Panc1 (cell line): ENCODE results near the gene KCNG2.

Experiments used
- POLR2AphosphoS5 ChIP-seq: IDR thresholded peaks from 2 replicates; pipeline ENCODE4 v1.6.1; 2012; ENCODE audit warnings: mild to moderate bottlenecking, low read depth, low read length, moderate library complexity
- SIN3A ChIP-seq: IDR thresholded peaks from 2 replicates; pipeline ENCODE4 v1.6.1; 2012; ENCODE audit warnings: low read depth, mild to moderate bottlenecking, low read length, moderate library complexity, borderline replicate concordance; ENCODE audit not compliant: insufficient read depth
- TCF7L2 ChIP-seq: IDR thresholded peaks from 2 replicates; pipeline ENCODE4 v1.6.1; 2011; ENCODE audit warnings: mild to moderate bottlenecking, low read depth, low read length, inconsistent platforms
- TF ChIP-seq, protein P1 (sequence below): fragments of 450-650 bp; IDR thresholded peaks from 2 replicates; pipeline ENCODE4 v1.5.1; 2017; ENCODE audit warnings: mild to moderate bottlenecking

GRCh38 chr18:79935925-79936324, 138.2 kb downstream of the KCNG2 start:
- TF ChIP-seq, protein P1, sequence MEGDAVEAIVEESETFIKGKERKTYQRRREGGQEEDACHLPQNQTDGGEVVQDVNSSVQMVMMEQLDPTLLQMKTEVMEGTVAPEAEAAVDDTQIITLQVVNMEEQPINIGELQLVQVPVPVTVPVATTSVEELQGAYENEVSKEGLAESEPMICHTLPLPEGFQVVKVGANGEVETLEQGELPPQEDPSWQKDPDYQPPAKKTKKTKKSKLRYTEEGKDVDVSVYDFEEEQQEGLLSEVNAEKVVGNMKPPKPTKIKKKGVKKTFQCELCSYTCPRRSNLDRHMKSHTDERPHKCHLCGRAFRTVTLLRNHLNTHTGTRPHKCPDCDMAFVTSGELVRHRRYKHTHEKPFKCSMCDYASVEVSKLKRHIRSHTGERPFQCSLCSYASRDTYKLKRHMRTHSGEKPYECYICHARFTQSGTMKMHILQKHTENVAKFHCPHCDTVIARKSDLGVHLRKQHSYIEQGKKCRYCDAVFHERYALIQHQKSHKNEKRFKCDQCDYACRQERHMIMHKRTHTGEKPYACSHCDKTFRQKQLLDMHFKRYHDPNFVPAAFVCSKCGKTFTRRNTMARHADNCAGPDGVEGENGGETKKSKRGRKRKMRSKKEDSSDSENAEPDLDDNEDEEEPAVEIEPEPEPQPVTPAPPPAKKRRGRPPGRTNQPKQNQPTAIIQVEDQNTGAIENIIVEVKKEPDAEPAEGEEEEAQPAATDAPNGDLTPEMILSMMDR, result no peak
- TF ChIP-seq TCF7L2, result no peak
- no peak for TF ChIP-seq POLR2AphosphoS5
- TF ChIP-seq SIN3A, result no peak
